GM21825 (cell line): ENCODE measurements around the gene MCCC2.
A peak's percentile ranks its signal among the peaks of the same experiment; 100 is the strongest.
"Not testable (repeated sequence)": the region's sequence is repeated elsewhere in the genome, so short reads cannot be mapped to it uniquely, and the experiment has no call there.

Source experiments
- ATAC-seq: cut with Tn5 transposase; IDR thresholded peaks from one replicate; pipeline ENCODE4 v1.9.1; 2021; ENCODE audit warnings: mild to moderate bottlenecking, moderate library complexity; ENCODE audit not compliant: unreplicated experiment

The MCCC2 gene

GRCh38 chr5:71586941-71587765 is at the start of gene MCCC2:
Gene MCCC2, plus strand, starts transcription at chr5:71587340. Its CDS starts 86 bp downstream, at chr5:71587426.
- peak; percentile 97 for ATAC-seq

- no peak for ATAC-seq
Observed at GRCh38 chr5:71537687-71538086, 49.5 kb upstream of the MCCC2 start.

DNA sequence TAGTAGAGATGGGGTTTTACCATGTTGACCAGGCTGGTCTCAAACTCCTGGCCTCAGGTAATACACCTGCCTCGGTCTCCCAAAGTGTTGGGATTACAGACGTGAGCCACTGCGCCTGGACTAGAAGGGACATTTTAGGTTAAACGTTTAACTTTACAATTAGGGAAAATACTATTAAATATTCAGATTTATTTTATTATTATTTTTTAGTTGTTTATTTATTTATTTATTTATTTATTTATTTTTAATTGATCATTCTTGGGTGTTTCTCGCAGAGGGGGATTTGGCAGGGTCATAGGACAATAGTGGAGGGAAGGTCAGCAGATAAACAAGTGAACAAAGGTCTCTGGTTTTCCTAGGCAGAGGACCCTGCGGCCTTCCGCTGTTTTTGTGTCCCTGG is 36.3 kb upstream of the MCCC2 start:
- not testable (repeated sequence) for ATAC-seq

DNA sequence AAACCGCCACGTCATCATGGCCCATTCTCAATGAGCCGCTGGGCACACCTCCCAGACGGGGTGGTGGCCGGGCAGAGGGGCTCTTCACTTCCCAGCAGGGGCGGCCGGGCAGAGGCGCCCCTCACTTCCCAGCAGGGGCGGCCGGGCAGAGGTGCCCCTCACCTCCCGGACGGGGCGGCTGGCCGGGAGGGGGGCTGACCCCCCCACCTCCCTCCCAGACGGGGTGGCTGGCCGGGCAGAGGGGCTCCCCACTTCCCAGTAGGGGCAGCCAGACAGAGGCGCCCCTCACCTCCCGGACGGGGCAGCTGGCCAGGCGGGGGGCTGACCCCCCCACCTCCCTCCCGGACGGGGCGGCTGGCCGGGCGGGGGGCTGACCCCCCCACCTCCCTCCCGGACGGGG is 35.6 kb upstream of the MCCC2 start:
- not testable (repeated sequence) for ATAC-seq

- ATAC-seq: not testable (repeated sequence)
Observed at GRCh38 chr5:71552026-71552749, 35.0 kb upstream of the MCCC2 start.

DNA sequence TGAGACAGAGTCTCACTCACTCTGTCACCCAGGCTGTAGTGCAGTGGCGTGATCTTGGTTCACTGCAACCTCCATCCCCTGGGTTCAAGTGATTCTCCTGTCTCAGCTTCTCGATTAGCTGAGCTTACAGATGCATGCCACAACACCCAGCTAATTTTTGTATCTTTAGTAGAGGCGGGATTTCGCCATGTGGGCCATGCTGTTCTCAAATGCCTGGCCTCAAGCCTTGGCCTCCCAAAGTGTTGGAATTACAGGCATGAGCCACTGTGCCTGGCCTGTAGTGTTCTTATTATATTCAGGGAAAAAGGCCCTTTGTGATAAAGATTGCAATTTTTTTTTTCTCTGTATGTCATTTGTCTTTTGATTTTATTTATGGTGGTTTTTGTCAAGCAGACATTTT is 24.0 kb upstream of the MCCC2 start:
- no peak for ATAC-seq

- ATAC-seq: no peak
Observed at GRCh38 chr5:71564895-71565294, 22.2 kb upstream of the MCCC2 start.

DNA sequence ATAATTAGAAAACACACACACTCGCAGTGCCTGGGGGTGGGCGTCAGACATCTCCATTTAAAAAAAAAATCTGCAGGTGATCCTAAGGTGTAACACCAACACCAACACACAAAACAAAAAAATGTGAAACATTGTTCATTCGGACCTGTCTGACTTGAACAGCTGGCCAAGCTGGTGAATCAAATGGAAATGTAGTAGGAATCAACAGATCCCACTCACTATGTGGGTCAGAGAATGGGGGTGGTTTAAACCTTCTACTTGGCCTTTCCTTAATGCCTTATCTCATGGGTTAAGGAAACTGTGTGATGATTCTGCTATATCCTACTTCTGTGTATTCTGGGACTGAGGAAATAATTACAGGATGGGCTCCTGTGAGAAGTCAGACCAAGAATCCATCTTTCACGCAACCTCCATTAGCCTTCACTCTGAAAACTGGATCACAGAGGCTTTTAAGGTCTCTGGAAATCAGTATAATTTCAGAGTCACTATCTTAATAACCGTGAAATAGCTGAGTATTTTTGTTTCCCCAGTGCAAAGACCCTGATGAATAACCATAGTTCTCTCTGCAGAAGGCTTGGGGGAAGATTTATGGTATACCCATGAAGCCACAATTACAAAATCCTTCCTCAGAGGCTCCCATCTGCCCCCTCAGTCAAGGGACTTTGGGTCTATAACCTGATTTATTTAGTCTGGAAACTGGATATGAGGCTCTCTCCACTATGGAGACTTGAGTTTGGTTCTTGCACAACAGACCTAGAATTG is 17.2 kb upstream of the MCCC2 start:
- ATAC-seq: no peak

- not testable (repeated sequence) for ATAC-seq
Observed at GRCh38 chr5:71571811-71572210, 15.3 kb upstream of the MCCC2 start.

DNA sequence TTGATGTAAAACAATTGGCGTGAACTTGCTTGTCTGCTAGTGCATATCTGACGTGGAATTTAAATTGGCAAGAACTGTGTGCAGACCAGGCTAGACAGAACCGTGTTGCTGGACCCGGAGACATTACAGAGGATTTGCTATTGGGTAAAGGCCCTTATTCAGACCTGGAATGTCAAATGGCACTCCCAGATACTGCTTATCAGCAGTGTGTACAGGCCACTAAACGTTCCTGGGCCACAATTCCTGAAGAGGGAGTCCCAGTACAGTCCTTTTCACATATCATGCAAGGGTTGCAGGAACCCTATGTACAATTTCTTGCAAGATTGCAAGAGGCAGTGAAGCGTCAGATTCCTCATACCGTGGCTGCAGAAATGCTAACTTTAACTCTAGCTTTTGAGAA is 13.5 kb upstream of the MCCC2 start:
- no peak for ATAC-seq

DNA sequence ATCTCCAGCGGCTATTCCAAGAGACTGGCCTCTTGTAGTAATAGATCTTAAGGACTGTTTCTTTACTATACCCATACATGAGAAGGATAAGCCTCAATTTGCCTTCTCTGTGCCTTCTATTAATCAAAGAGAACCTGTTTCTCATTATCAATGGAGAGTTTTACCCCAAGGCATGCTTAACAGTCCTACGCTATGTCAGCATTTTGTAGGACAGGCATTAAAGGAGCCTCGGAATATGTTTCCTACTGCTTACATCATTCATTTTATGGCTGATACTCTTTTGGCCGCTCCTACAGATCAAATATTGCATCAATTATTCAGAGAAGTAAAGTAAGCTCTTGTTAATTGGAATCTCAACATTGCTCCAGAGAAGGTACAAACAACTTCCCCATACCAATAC is 11.6 kb upstream of the MCCC2 start:
- not testable (repeated sequence) for ATAC-seq

GRCh38 chr5:71576241-71576640 is 10.9 kb upstream of the MCCC2 start:
- no peak for ATAC-seq

GRCh38 chr5:71577839-71578238 is 9.3 kb upstream of the MCCC2 start:
- not testable (repeated sequence) for ATAC-seq

GRCh38 chr5:71582945-71583584 is 4.1 kb upstream of the MCCC2 start:
- ATAC-seq: no peak

- peak; percentile 0 for ATAC-seq
Observed at GRCh38 chr5:71586052-71586940, 844 bp upstream of the MCCC2 start.

DNA sequence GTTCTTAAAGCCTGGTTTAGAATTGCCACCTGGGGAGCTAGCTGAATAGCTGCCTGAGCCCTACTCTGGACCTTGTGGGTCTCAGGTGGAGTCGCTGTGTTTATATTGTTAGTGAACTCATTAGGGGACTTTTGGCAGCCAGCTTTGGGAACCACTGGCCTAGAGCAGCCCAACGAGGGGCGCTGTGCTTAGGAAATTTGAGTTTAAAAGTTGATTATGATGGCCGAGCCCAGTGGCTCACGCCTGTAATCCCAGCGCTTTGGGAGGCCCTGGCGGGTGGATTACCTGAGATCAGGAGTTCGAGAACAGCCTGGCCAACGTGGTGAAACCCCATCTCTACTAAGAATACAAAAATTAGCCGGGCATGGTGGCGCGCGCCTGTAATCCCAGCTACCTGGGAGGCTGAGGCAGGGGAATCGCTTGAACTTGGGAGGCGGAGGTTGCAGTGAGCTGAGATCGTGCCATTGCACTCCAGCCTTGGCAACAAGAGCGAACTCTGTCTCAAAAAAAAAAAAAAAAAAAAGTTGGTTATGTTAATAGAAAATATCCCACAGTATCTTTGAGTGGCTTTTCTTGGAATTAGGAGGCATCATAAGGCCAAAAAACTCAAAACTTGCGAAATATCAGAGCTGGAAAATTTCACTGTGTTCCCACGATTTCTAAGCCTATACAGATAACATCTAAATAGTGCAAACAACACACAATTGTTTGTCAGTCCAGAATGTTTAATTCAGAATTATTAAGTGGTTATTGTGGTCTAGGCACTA is 809 bp downstream of the MCCC2 start:
- ATAC-seq: peak; percentile 8

GRCh38 chr5:71588533-71588885 is 1.4 kb downstream of the MCCC2 start:
- ATAC-seq: no peak

GRCh38 chr5:71589903-71590302 is 2.8 kb downstream of the MCCC2 start:
- ATAC-seq: no peak

- ATAC-seq: no peak
Observed at GRCh38 chr5:71591100-71591499, 4.0 kb downstream of the MCCC2 start.
